K562 (cell line): Measurements from ENCODE around the gene ADGRA3. TPM values are rescaled to one million over a fixed set of nuclear protein-coding genes. Genes with fewer than 3 reads are reported as not detected.

Experiments used
- SMC3 ChIP-seq: conservative IDR thresholded peaks from 2 replicates; pipeline ENCODE4 v1.6.1; 2011; ENCODE audit warnings: low read depth, low read length, improper control_type of control experiment; ENCODE audit not compliant: insufficient read depth
- ZNF57 ChIP-seq: fragments of 450-650 bp; formaldehyde crosslinking; IDR thresholded peaks from 2 replicates; pipeline ENCODE4 v1.4.0; 2020; ENCODE audit warnings: mild to moderate bottlenecking, moderate library complexity
- polyA plus RNA-seq, 8 experiments: library from polyadenylated mRNA; depleted of rRNA in 4 of 8; stranded (reverse) in 5 of 8; unstranded in 3 of 8; fragments of >200 nt; fragmentation: Nextera tagmentation in 2 of 8; fragmentation: Illumina TruSeq in 1 of 8; extraction: Ambion mirVana in 2 of 8; extraction: Trizol in 1 of 8; gene quantifications; 2 replicates each; pipeline versions ENCODE4 v1.2.1 to v1.2.3, GENCODE V29; 2011 to 2014; ENCODE audit warnings: inconsistent platforms in 1 of 8, missing spikeins in 1 of 8
- total RNA-seq, 7 experiments: library from RNA; depleted of rRNA in 6 of 7; stranded (reverse); fragments of >200 nt in 6 of 7; fragmentation: Illumina TruSeq in 2 of 7; extraction: Trizol in 2 of 7; gene quantifications; 2 replicates each; pipeline versions ENCODE4 v1.2.1 to v1.2.3, GENCODE V29; 2011 to 2021; ENCODE audit warnings: low replicate concordance in 1 of 7
- TF ChIP-seq, protein P1 (sequence below), 2 experiments: fragments of 450-650 bp; formaldehyde crosslinking in 1 of 2; IDR thresholded peaks; 2 replicates each; pipeline versions ENCODE4 v1.4.0 to v1.6.1; 2014 to 2020; ENCODE audit warnings: mild to moderate bottlenecking in 2 of 2, borderline replicate concordance in 1 of 2, low read depth in 1 of 2
- TF ChIP-seq, protein P2 (sequence below): fragments of 450-650 bp; IDR thresholded peaks from 2 replicates; pipeline ENCODE4 v1.6.1; 2014; ENCODE audit warnings: low read depth, mild to moderate bottlenecking, moderate library complexity, borderline replicate concordance
- TF ChIP-seq, protein P3 (sequence below): fragments of 450-650 bp; formaldehyde crosslinking; IDR thresholded peaks from 2 replicates; pipeline ENCODE4 v1.4.0; 2020; ENCODE audit warnings: mild to moderate bottlenecking, moderate library complexity

Gene ADGRA3
- total and polyA plus RNA-seq, 9 of the 15 experiments (the other 6 are each of a cell fraction or from before 2014, with no cell fraction given), result 0.06 to 2.3 (median 0.27) TPM; not detected in 3

DNA sequence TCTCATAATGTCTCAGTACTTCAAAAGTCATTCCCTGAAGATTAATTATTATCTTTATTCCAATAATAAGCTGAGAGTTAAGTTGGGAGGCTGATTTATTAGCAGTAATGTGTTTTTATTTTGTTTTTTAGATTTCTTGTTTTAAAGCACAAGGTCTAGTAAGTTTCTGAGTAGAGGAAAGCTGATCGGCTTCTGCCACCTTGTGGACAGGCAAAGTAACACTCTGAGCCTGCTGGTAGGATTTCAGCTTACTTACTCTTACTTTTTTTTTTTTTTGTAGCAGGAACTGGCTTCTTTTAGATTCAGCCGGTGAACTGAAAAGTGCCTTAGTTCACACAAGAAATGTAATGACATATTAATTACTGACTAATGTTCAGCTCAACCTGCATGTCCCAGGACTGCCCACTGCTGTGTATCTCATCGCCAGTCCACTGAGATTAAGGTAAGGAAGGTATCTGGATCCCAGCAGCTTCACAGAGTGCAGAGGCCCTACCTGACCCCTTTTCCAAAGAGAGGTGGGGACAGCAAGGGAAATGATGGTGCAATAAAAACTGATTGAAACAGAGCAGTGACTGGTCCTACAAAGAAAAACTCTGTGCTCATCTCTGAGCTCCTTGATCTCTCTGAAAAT, 126.5 kb downstream of the ADGRA3 start (continued):
- TF ChIP-seq, protein P1, sequence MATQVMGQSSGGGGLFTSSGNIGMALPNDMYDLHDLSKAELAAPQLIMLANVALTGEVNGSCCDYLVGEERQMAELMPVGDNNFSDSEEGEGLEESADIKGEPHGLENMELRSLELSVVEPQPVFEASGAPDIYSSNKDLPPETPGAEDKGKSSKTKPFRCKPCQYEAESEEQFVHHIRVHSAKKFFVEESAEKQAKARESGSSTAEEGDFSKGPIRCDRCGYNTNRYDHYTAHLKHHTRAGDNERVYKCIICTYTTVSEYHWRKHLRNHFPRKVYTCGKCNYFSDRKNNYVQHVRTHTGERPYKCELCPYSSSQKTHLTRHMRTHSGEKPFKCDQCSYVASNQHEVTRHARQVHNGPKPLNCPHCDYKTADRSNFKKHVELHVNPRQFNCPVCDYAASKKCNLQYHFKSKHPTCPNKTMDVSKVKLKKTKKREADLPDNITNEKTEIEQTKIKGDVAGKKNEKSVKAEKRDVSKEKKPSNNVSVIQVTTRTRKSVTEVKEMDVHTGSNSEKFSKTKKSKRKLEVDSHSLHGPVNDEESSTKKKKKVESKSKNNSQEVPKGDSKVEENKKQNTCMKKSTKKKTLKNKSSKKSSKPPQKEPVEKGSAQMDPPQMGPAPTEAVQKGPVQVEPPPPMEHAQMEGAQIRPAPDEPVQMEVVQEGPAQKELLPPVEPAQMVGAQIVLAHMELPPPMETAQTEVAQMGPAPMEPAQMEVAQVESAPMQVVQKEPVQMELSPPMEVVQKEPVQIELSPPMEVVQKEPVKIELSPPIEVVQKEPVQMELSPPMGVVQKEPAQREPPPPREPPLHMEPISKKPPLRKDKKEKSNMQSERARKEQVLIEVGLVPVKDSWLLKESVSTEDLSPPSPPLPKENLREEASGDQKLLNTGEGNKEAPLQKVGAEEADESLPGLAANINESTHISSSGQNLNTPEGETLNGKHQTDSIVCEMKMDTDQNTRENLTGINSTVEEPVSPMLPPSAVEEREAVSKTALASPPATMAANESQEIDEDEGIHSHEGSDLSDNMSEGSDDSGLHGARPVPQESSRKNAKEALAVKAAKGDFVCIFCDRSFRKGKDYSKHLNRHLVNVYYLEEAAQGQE (IDR thresholded peaks at IDR 0.05; ENCODE audit: borderline replicate concordance), result peak; percentile 54; the same call in 1 of the 2 replicates
- TF ChIP-seq, protein P1 (CRISPR knock-in tag; IDR thresholded peaks at IDR 0.05; ENCODE audit: low read depth), result no peak
- TF ChIP-seq ZNF57 (no peak), SMC3 (peak; percentile 67; the same call in 1 of the 2 replicates)
- TF ChIP-seq, protein P2, sequence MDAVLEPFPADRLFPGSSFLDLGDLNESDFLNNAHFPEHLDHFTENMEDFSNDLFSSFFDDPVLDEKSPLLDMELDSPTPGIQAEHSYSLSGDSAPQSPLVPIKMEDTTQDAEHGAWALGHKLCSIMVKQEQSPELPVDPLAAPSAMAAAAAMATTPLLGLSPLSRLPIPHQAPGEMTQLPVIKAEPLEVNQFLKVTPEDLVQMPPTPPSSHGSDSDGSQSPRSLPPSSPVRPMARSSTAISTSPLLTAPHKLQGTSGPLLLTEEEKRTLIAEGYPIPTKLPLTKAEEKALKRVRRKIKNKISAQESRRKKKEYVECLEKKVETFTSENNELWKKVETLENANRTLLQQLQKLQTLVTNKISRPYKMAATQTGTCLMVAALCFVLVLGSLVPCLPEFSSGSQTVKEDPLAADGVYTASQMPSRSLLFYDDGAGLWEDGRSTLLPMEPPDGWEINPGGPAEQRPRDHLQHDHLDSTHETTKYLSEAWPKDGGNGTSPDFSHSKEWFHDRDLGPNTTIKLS, result no peak
- TF ChIP-seq, protein P3, sequence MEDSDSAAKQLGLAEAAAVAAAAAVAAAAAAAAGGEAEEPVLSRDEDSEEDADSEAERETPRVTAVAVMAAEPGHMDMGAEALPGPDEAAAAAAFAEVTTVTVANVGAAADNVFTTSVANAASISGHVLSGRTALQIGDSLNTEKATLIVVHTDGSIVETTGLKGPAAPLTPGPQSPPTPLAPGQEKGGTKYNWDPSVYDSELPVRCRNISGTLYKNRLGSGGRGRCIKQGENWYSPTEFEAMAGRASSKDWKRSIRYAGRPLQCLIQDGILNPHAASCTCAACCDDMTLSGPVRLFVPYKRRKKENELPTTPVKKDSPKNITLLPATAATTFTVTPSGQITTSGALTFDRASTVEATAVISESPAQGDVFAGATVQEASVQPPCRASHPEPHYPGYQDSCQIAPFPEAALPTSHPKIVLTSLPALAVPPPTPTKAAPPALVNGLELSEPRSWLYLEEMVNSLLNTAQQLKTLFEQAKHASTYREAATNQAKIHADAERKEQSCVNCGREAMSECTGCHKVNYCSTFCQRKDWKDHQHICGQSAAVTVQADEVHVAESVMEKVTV (CRISPR knock-in tag), result peak; percentile 38; the same call in 1 of the 2 replicates
